ENCODE results near the gene IL34.

The IL34 gene

GRCh38 chr16:70703835-70704381 lies 57.5 kb downstream of the IL34 start:
- no peak for DNase-seq

- DNase-seq = no peak
Measured at GRCh38 chr16:70704586-70704985, 58.2 kb downstream of the IL34 start.

- no peak for DNase-seq
Measured at GRCh38 chr16:70705056-70705455, 58.7 kb downstream of the IL34 start.

- no peak for DNase-seq
Measured at GRCh38 chr16:70706948-70707465, 60.6 kb downstream of the IL34 start.

- no peak for DNase-seq
Measured at GRCh38 chr16:70708366-70709246, 62.2 kb downstream of the IL34 start.

GRCh38 chr16:70709457-70709856 lies 63.1 kb downstream of the IL34 start:
- no peak for DNase-seq

GRCh38 chr16:70709942-70710341 lies 63.6 kb downstream of the IL34 start:
- DNase-seq = no peak

Measured in stimulated activated CD8-positive, alpha-beta memory T cell treated with anti-CD3 and anti-CD28 coated beads, Interleukin-4, amount 100 ng/mL, for 48 hours (primary cell).